ENCODE measurements around the gene CSF3R.
"Not testable (repeated sequence)": the region's sequence is repeated elsewhere in the genome, so short reads cannot be mapped to it uniquely, and the experiment has no call there.

CSF3R gene

GRCh38 chr1:36512842-36513241 is 30.1 kb upstream of the CSF3R start:
- no peak for DNase-seq

DNA sequence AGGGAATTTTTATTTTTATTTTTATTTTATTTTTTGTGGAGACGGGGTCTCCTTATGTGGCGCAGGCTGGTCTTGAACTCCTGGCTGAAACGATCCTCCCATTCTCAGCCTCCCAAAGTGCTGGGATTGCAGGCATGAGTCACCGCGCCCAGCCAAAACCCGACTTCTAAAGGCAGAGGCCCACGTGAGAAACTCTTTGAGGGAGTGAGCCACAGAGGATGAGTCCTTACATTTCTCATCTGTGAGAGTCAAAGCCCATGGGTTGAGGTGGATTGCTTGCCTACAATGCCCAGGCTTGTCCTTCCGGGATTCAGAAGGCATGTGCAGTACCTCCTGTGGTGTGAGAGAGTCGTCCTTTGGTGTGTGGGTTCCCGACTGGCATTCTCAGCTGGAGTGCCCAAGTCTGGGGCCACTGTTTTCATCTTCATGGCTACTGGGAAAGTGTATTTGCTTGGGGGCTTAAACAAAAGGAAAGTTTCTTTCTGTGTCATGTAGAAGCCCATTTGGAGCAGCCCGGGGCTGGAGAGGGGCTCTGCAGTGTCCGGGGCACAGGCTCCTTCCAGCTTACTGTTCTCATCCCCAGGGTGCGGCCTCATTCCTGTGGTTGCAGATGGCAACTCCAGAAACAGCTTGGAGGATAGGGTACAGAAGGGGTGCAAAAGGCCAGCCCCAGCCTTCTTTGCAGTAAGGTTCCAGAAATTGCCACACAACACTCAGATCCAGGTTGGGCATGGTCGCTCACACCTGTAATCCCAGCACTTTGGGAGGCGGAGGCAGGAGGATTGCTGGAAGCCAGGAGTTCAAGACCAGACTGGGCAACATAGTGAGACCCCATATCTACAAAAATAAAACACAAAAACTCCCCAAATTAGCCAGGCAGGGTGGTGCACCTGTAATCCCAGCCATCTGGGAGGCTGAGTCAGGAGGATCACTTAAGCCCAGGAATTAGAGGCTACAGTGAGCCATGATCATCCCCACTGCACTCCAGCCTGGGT is 29.4 kb upstream of the CSF3R start:
- peak; percentile 44 for DNase-seq

GRCh38 chr1:36511220-36511619 is 28.5 kb upstream of the CSF3R start:
- not testable (repeated sequence) for DNase-seq

GRCh38 chr1:36510418-36510817 is 27.7 kb upstream of the CSF3R start:
- no peak for DNase-seq

- DNase-seq = no peak
Measured at GRCh38 chr1:36508257-36508656, 25.5 kb upstream of the CSF3R start.

GRCh38 chr1:36506276-36506920 is 23.7 kb upstream of the CSF3R start:
- no peak for DNase-seq

DNA sequence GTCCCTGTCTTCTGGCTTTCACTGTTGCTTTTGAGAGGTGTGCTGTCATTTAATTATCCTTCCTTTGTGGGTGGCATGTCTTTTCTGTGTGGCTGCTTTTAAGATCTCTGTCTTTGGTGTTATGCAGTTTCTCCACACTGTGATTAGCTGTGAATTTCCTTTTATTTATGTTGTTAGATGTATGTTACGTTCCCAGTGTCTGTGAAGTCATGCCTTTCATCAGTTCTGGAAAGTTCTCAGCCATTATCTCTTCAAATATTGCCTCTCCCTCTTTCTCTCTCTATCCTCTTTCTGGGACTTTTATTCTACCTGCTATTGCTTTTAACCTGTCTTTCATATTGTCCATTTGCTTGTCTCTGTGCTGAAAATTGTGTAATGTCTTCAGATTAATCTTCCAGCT is 21.0 kb upstream of the CSF3R start:
- no peak for DNase-seq

DNA sequence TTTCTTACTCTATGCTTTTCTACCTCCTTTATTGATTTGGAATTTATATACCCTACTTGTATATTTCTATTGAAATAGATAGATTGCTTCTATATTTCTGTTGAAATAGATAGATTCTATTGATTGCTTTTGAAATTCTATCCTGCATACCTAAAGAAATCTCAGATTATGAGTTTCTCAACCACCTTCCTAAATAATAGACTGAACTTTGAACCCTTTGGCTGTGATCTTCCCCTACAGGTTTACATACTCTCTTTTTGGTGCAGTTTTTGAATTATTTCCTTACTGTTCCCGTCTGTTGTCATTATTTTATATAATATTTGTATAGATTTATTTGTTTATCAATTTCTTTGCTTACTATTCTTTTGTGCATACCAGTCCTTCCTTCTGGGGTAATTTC is 20.4 kb upstream of the CSF3R start:
- no peak for DNase-seq

GRCh38 chr1:36502616-36503015 is 19.9 kb upstream of the CSF3R start:
- no peak for DNase-seq

- not testable (repeated sequence) for DNase-seq
Measured at GRCh38 chr1:36501911-36502310, 19.2 kb upstream of the CSF3R start.

DNA sequence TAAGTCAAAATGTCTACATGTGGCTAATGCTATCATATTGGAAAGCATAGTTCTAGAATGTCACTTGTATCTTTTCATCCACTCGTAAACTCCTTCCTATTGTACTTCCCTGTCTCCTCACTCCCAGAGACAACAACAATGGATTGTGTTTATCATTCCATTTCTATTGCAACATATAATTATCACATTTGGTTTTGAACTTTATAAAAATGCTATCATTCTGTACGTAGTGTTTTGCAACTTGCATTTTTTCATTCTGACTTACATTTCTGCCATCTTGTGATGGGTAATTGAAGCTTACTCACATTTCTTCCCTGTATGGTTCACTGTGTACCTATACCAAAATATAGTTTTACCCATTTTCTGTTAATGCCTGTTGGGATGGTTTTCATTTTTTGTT is 14.5 kb upstream of the CSF3R start:
- peak; percentile 31 for DNase-seq

GRCh38 chr1:36494971-36495370 is 12.3 kb upstream of the CSF3R start:
- DNase-seq = no peak

DNA sequence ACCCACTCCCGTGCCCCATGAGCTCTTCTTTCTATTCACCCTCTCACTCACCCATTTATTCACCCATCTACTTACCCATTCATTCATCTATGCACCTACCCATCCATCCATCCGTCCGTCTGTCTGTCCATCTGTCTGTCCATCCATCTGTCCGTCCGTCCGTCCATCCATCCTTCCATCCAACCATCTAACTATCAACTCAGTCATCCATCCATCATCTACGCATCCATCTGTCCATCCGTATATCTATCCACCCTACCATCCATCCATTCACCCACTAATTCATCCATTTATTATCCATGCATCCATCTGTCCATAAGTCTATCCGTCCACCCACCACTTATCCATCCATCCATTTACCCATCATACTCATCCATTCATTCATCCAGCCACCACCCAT is 10.8 kb upstream of the CSF3R start:
- DNase-seq = no peak

- DNase-seq = no peak
Measured at GRCh38 chr1:36492491-36492890, 9.8 kb upstream of the CSF3R start.

- not testable (repeated sequence) for DNase-seq
Measured at GRCh38 chr1:36489258-36490051, 6.7 kb upstream of the CSF3R start.

- DNase-seq = no peak
Measured at GRCh38 chr1:36487906-36488305, 5.2 kb upstream of the CSF3R start.

GRCh38 chr1:36487336-36487725 is 4.6 kb upstream of the CSF3R start:
- DNase-seq = not testable (repeated sequence)

DNA sequence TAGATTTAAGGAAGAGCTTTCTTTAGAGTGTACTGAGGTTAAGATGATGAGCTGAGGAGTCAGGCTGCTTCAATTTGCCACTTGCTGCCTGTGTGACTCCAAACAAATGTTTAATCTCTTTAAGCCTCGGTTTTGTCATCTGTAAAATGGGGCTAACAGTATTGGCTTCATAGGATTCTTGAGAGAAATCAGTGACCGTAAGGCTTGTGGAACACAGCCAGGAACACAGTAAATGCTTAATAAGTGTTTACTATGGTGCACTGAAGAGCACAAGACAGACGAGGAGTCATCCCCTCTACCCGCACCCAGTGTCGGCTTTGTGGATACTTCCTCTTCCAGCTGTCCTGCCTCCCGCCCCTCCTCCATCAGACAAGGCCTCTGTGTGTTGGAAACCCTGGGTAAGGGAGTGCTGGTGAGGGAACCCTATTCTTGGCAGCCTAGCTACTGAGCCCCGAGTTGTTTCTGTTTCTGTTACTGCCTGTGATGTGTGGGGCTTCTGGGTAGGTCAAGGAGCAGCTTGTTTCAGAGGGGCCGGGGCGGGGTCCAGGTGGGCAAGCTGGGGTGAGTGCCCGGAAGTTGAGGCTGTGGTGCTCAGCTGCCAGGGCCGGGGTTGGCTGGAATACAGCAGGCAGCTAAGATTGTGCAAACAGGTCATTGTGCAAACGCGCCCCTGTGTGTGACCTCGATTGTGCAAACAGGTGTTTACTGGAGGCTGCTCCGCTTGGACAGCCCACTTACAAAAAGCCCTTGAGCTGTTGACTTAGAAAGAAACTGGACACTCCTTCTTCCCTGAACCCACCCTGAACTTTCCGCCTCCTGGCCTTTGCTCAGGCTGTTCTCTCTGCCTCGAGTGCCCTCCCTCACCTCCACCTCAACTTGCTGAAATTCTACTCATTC is 4.0 kb upstream of the CSF3R start:
- DNase-seq = peak; percentile 56

DNA sequence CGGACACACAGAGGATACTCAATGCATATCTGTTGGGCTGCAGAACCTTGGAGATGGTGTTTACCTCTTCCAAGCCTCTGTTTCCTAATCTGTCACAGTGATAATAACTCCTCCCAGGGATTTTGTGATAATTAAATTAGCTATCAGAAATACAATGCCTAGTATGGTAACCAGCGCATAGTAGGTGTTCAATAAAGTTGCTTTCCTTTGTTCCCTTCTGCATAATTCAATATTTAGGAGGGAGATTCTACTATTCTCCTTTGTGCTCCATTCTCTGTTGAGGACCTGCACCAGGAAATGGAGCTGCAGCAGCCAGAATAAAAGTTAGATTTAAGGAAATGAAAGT is 3.4 kb upstream of the CSF3R start:
- DNase-seq = no peak

GRCh38 chr1:36484099-36484498 is 1.4 kb upstream of the CSF3R start:
- DNase-seq = no peak

DNA sequence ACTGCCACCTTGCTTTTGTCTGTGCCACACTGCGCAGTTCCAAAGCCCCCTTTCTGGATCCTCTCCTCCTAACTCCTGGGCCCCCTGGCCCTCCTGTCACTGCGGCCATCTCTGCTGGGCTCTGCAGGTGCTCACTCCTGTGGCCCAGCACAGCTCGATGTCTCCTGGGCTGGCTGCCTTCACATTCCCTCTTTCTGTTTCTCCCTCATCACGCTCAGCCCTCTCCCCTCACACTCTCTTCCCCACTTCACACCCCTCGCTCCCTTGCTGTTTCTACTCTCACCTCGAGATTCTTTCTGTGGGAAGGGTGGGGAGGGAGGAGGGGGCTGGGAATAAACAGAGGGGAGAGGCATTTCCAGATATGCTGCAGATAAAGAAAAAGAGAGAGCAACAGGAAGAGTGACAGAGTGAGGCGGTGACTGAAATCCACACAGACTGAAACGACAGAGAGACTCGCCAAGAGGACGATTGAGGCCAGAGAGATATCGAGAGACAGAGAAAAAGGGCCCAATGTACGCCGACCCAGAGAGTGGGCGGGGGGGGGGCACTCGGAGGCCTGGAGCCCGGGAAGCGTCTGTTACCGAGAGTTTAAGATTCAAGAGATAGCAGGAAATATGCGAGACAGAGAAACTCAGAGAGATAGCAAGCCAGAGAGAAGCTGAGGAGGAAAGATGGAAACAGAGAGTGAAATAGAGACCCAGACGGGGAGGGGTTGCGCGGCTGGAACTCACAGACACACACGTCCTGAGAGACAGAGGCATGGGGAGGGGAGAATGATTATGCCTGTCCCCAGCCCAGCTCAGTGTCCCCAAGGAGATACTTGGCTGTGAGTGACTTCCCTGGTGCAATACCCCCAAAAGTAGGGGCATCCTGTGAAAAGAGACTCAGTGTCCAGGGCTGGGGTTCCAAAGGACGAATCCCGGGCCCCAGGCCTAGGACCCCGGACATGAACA is 666 bp downstream of the CSF3R start:
- DNase-seq = no peak

Measured in NCI-H226 (cell line).